GM19035 (cell line): Measurements from ENCODE around the gene MIAT.

Source experiments
- ATAC-seq: cut with Tn5 transposase; IDR thresholded peaks from one replicate; pipeline ENCODE4 v1.9.1; 2021; ENCODE audit not compliant: unreplicated experiment

The MIAT gene

DNA sequence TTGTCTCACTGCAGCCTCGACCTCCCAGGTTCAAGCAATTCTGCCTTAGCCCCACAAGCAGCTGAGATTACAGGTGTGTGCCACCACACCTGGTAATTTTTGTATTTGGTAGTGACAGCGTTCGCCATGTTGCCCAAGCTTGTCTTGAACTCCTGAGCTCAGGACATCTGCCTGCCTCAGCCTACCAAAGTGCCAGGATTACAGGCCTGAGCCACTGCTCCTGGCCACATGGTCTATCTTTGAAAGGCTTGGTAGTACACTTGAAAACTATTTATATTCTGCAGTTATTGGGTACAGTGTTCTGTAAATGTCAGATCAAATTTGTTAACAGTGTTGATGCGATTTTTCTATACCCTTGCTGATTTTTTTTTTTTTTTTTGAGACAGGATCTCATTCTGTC lies 26.1 kb upstream of the MIAT start:
- no peak for ATAC-seq

GRCh38 chr22:26632422-26633155 lies 24.8 kb upstream of the MIAT start:
- ATAC-seq = no peak

- ATAC-seq = no peak
Observed at GRCh38 chr22:26634189-26634588, 23.2 kb upstream of the MIAT start.

DNA sequence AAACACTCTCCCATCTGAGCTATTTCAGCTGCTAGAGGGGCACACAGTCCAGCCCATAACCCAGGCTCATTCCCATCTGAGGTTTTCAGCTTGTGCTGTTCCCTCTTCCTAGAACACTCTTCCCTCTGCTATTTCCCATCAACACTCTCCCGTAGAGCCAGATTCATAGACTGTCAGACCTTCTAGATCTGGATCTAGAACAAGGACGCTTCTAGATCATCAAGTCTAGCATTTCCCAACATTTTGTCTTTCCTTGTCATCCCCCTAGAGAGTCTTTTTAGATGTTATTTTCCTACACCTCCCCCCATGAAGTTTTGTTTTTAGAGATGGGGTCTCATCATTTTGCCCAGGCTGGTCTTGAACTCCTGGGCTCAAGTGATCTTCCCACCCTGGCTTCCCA lies 22.3 kb upstream of the MIAT start:
- ATAC-seq = no peak

GRCh38 chr22:26636296-26636695 lies 21.1 kb upstream of the MIAT start:
- ATAC-seq = no peak

DNA sequence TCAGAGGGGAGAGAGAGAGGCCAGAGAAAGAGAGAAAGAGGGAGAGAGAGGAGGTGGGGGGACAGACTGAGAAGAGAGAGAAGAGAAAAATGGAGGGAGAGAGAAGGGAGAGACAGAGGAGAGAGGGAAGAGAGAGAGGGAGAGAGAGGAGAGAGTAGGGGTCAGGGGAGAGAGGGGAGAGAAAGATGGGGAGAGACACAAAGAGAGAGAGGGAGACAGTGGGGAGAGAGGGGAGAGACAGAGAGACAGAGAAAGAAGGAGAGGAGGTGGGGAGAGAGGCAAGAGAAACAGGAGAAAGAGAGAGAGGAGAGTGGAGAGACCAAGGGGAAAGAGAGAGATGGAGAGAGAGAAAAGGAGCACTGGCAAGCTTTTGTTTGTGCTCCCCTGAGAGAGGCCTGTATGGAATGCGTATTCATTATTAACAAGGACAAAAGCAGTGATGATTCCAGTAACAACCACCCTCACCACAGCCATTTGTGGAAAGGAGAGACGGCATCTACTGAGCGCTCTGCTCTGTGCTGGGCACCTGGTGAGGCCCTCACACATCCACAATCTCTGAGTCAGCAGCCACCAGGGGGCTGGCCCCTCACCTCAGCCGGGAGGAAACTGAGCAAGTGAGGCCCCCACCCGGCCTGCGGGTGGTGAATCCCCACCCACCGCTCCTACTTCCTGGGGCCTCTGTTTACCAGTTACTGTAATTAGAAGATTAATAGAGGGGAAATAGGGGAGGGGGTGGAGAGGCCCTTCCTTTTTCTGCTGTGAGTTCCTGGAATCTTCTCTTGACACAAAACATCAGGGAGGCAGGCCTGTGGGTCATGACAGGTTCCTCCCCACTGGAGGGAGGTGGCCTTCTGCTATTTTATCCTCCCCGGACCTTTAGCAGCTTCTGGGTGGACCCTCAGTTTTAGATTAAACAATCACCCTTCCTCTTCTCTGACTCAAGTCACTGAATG lies 14.6 kb upstream of the MIAT start:
- no peak for ATAC-seq

- ATAC-seq = no peak
Observed at GRCh38 chr22:26643418-26644100, 13.8 kb upstream of the MIAT start.

- no peak for ATAC-seq
Observed at GRCh38 chr22:26646158-26646557, 11.2 kb upstream of the MIAT start.

GRCh38 chr22:26648011-26648497 lies 9.3 kb upstream of the MIAT start:
- no peak for ATAC-seq

- no peak for ATAC-seq
Observed at GRCh38 chr22:26648528-26649388, 8.6 kb upstream of the MIAT start.

DNA sequence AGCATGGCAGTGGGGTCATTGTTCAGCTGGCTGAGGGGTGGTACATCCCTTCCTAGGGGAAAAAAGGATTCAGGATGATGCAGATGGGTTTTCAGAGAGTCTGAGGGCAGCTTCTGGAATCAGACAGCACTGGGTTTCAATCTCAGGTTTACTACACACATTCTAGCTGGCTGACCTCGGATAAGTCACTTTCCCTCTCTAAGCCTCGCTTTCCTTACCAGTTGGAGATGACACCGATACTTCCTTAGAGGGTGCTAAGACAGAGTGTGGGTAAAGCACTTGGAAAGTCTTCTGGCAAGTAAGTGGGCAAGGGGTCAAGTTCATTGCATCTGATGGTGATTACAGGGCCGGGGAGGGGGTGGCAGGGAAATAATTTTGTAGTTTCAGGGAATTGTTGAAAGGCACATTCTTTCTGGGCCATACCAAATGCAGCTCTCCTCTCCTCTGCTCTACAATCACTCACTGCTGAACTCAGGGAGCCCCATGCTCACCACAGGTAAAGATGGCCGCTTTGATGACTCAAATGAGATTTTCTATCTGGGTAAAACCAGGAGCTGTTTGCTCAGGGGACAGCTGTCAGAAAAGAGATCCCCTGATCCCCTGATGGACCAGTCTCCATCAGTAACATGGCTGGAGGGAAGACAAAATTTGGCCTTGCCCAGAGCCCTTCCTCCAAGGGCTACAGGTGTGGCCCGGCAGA lies 6.5 kb upstream of the MIAT start:
- ATAC-seq = no peak

- no peak for ATAC-seq
Observed at GRCh38 chr22:26651815-26652214, 5.6 kb upstream of the MIAT start.

- no peak for ATAC-seq
Observed at GRCh38 chr22:26658161-26658560, 773 bp downstream of the MIAT start.

DNA sequence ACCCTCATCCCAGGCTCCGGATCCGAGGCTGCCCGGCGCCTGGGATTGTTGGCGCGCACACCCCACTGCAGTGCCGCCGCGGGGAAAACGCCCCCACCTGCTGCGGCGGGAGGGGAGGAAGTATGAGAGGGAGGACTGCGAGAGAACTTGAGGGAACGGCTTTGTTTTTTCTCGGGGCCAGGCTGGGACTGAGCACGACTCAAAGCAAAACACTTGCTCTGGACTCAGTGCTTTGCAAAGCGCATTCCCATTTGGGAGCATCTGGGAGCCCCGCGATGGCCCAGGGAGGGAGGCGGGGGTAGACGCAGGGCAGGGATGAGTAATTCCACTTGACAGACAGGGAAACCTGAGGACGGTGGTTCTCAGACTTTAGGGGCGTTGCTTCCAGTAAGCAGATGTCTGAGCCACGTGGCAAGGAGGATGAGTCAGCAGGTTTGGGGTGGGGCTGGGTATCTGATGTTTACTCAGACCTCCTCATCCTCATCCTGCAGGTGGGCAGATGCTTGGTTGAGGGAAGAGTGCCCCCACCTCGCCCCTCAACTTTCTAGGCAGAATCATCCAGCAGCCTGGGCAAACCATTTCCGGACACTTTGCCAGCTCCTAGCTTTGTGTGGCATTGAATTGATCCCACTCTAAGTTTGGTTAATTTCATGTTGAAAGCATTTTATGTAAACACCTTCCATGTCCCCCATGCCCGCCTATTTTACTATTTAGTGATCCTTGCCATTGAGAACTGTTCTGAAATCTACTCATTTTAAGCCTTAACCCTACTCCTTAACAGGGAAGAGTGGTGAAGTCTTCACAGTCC lies 1.5 kb downstream of the MIAT start:
- ATAC-seq = peak; percentile 59

GRCh38 chr22:26660356-26660755 lies 3.0 kb downstream of the MIAT start:
- no peak for ATAC-seq

- ATAC-seq = no peak
Observed at GRCh38 chr22:26660961-26661578, 3.7 kb downstream of the MIAT start.

- no peak for ATAC-seq
Observed at GRCh38 chr22:26662160-26662559, 4.8 kb downstream of the MIAT start.

GRCh38 chr22:26663374-26663923 lies 6.1 kb downstream of the MIAT start:
- ATAC-seq = no peak
